GOT3 (cell line): ENCODE data around the gene SEPTIN14.
"Not testable (repeated sequence)": the region's sequence is repeated elsewhere in the genome, so short reads cannot be mapped to it uniquely, and the experiment has no call there.

Source experiments
- DNase-seq: peaks from one replicate; lab custom pipeline; 2025; ENCODE audit warnings: mixed read lengths; lab: John Stamatoyannopoulos, UW

The SEPTIN14 gene

DNA sequence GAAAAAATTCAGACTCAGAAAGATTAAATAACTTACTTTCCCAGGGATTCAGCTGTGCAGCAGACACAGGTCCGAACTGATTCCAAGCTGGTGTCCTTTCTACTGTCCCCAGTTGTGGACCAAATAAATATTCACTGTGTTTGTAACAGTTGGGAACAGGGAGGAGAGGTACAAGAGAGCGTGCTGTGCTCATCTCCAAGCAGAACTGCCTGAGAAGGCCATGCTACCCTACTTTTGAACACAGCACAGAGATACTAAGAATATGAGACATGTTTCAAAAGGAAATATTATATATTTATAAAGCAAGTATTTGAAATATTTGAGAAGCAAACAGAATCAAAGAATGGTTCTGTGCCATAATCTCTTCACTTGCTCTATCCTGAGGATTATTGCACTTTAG is at the start of gene SEPTIN14:
TSS of gene SEPTIN14 (minus strand) at position 101 of the 400 bp plus-strand sequence. CDS start 756 bp downstream, outside the sequence.
- DNase-seq = not testable (repeated sequence)

DNA sequence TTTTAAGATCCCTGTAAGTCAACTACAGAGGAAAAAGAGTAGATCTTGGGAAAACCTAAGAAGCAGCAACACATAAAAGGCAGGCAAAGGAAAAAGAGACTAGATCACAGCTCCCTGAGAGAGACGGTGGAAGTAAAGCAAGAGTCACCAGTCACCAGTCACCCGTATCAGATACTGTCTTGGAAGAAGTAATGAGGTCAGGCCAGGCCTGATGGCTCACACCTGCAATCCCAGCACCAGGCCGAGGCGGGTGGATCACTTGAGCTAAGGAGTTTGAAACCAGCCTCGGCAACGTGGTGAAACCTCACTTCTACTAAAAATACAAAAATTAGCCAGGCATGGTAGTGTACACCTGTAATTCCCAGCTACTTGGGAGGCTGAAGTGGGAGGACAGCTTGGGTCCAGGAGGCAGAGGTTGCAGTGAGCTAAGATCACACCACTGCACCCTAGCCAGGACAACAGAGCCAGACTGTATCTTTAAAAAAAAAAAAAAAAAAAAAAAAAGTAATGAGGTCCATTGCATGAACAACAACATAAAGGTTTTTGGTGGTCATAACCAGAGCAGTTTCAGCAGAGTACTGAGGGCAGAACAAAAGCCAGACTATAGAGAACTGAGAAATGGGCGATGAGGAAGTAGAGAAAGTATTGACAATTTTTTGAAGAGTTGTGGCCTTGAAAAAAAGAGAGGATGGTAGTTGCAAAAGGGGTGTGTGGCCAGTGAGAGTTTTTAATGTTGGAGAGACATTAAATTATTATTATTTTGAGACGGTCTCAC is 41.6 kb upstream of the SEPTIN14 start:
- DNase-seq = no peak

DNA sequence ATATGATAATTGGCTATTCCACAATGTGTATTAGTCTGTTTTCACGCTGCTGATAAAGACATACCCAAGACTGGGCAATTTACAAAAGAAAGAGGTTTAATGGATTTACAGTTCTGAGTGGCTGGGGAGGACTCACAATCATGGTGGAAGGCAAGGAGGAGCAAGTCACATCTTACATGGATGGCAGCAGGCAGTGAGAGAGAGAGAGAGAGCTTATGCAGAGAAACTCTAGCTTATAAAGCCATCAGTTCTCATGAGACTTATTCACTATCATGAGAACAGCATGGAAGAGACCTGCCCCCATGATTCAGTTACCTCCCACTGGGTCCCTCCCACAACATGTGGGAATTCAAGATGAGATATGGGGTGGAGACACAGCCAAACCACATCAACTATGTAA is 38.5 kb upstream of the SEPTIN14 start:
- DNase-seq = not testable (repeated sequence)

DNA sequence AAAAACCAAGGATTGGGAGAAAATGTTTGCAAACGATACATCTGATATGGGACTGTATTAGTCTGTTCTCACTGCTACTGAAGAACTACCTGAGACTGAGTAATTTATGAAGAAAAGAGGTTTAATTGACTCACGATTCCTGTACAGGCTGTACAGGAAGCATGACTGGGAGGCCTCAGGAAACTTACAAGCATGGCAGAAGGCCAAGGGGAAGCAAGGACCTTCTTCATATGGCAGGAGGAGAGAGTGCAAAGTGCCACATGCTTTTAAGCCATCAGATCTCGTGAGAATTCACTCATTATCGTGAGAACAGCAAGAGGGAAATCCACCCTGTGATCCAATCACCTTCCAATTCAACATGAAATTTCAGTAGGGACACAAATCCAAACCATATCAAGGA is 35.7 kb upstream of the SEPTIN14 start:
- DNase-seq = no peak

DNA sequence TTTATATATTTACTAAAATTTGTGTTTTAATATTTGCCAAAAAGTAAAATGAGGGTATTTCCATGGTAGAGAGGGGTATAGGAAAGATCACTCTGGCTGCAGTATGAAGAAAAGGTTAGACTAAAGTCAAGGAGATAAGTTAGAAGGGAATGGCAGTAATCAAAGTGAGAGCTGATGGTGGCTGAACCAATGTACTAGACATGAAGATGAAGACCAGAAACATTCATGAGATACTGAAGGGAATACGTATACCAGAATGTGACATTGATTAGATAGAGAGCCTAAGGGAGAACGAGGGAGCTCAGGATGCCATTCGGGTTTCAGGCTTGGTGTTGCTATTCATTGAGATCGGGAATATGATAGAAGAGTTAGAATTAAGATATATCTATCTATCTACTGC is 32.5 kb upstream of the SEPTIN14 start:
- DNase-seq = no peak

DNA sequence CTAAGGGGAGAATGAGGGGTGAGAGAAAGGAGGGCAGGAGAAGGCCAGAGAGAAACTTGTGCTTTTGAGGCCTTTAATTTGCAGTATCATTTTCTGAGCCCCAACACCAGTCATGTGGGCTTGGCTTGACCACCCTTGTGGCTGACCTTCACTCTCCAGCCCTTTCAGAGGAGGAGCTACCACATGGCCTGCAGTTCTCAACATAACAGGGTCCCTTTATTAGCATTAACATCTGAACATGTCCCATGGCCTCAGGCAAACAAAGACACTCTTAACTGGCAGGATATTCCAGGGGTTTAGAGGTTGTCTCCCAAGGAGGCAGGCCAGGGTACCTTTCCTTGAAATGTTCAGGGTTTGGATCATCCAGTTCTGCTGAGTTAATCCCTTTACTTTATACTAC is 31.4 kb upstream of the SEPTIN14 start:
- no peak for DNase-seq

DNA sequence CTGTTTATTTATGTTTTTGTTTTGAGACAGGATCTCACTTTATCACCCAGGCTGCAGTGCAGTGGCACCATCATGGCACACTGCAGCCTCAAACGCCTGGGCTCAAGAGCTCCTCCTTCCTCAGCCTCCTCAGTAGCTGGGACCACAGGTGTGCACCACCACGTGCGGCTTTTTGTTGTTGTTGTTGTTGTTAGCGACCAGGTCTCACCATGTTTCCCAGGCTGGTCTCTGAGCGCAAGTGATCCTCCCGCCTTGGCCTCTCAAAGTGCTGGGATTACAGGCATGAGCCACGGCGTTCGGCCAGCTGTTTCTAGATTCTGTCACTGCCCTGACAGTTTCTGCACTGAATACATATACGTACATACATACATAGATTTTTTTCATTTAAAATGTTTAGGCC is 25.8 kb upstream of the SEPTIN14 start:
- DNase-seq = not testable (repeated sequence)

DNA sequence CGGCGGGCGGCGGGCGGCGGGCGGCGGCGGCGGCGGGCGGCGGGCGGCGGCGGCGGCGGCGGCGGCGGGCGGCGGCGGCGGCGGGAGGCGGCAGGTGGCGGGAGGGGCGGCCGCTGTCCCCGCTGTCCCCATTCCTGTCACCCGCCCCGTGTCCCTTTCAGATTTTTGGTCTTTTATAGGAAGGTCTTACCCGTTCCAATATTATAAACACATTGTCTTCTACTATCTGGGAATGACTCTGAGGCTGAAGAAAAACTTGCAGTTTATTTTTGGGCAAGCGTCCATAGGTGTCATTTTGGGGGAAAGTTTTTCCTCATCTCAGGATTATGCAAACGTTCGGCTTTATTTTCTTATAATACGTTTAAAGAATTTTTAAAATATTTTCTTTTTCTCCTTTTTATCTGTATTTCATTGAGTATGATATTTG is 25.3 kb upstream of the SEPTIN14 start:
- DNase-seq = no peak

DNA sequence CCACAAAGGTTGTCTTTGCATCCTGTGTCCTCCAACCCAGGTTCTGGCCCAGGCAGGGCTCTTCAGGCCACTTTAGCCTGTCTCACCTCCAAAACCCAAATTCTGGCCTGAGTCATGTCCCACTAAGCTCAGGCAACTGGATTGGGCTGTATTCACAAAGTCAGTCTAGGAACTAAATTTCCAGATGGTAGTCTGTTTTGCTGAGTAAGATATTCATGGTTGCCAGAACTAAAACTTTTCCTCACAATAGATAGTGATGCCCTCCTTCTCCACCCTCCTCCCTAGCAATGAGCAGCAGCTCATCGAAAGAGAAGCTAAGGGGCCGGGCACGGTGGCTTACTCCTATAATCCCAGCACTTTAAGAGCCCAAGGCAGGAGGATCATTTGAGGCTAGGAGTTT is 21.8 kb upstream of the SEPTIN14 start:
- DNase-seq = no peak

DNA sequence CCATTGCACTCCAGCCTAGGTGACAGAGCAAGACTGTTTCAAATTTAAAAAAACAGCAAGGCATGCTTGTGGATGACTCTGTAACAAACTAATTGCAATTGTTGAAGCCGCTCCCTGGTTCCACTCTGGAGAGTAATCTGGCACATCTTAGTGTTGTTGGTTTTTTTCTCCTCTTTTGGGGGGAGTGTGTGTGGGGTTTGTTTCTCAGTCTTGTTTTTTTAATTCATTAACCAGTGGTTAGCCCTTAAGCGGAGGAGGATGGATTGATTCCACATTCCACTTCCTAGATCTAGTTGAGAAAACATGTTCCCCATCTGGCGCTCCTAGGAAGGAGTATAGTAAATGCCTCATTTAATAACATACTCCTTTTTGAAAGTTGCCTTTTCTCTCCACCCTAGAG is 16.1 kb upstream of the SEPTIN14 start:
- no peak for DNase-seq

DNA sequence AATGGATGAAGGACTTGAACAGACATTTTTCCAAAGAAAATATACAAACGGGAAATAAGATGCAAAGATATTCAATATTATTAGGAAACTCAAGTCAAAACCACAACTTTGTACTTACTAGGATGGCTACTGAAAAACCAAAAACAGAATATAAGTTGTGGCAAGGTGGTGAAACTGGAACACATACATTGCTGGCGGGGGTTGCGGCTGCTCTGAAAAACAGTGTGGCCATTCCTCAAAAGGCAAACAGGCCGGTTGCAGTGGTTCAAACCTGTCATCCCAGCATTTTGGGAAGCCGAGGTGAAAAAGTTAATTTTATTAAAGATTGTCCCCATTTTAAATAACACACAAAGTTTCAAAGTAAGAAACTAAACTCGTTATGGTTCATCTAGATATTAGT is 14.8 kb upstream of the SEPTIN14 start:
- DNase-seq = no peak

DNA sequence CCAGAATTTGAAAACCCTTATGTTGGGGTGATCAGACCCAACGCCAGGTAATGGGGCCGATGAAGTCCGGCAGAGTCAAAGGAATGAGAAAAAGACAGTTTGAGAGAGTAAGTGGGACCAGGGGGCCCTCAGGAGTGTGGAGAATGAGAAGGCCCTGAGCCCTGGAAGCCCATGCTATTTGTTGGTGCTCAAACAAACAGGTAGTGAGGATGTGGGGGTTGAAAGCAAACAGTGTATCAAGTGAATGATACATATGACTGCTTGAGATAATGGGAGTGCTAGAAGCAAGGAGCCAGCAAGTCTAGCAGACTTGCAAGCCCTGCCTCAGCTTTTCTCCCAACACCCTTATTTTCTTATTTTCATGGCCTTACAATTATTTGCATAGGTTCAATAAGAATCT is 11.2 kb upstream of the SEPTIN14 start:
- no peak for DNase-seq

DNA sequence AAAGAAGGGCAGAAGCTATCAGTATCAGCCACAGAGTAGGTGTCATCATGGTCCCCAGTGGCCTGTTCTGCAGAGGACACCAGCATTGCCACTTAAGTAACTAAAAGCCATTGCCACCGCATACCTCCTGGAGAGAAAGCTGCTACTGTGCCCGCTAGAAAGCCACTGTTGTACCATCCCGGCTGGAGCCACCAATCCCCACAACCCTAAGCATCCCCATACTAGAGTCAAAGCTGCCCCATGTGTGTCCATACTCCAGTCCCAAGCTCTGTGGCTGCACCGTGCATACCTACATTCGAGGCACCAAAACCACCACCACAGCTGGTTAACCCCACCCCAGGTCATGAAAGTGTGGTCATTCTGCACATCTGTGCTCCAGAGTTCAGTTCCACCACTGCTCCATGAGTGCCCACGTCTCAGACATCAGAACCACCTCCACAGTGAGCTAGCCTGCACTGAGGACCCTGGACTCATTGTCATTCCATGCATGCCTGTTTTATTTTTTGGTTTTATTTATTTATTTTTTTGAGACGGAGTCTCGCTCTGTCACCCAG is 9.5 kb upstream of the SEPTIN14 start:
- no peak for DNase-seq

DNA sequence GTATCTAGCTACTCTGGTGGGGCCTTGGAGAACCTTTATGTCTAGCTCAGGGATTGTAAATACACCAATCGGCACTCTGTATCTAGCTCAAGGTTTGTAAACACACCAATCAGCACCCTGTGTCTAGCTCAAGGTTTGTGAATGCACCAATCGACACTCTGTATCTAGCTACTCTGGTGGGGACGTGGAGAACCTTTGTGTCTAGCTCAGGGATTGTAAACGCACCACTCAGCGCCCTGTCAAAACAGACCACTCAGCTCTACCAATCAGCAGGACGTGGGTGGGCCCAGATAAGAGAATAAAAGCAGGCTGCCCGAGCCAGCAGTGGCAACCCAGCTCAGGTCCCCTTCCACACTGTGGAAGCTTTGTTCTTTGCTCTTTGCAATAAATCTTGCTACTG is 6.4 kb upstream of the SEPTIN14 start:
- not testable (repeated sequence) for DNase-seq

DNA sequence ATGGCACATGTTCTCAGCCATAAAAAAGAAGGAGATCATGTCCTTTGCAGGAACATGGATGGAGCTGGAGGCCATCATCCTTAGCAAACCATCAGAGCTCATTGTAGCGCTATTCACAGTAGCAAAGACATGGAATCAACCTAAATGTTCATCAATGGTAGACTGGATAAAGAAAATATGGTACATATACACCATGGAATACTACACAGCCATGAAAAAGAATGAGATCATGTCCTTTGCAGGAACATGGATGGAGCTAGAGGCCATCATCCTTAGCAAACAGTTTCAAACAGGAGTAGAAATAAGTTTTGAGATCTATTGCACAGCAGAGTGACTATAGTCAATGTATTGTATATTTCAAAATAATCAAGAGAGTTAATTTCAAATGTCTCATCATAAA is 17.4 kb downstream of the SEPTIN14 start:
- DNase-seq = not testable (repeated sequence)

DNA sequence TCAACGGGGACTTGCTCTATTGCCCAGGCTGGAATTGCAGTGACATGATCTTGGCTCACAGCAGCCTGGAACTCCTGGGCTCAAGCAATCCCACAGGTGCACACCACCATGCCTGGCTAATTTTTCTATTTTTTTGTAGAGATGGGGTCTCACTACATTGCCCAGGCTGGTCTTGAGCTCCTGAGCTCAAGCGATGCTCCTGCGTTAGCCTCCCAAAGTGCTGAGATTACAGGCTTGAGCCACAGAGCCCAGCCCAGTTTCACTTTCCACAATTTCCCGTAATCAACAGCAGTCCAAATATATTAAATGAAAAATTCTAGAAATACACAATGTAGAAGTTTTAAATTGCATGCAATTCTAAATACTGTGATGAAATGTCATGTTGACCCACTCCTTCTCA is 24.0 kb downstream of the SEPTIN14 start:
- DNase-seq = no peak

DNA sequence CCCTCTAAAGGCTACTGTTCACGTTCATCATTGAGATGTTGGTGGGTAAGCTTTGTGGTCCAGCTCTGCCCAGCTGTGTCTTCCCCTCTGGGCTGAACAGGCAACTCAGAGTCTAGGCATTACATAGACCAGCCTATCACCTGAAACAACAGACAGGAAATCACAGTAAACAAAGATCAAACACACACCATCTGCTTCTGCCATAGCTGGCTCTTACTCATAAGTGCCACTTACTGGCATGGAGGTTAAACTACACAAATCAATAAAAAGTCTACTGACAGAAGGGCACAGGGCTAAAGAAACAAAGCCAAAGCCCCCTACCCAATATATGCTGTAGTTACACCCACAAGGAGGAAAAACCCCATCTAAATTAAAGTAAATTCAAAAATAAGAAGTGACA is 35.0 kb downstream of the SEPTIN14 start:
- DNase-seq = no peak

DNA sequence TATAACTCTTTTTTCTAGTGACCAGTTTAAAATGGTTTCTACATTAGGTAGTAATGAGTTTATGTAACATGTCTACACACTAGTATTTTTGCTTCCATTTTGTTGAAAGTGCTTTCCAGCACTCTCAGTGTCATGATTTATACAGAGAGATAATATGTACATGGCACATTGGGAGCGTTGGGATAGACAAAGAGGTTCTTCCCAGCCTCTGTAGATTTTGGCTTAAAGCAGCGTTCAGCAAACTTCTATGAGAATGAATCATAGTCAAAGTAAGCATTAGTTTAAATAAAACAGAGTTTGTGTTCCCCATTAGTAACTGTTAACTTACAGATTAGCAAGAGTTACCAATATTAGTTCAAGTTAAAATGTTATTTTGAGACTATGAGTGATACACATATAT is 43.9 kb downstream of the SEPTIN14 start:
- DNase-seq = no peak

DNA sequence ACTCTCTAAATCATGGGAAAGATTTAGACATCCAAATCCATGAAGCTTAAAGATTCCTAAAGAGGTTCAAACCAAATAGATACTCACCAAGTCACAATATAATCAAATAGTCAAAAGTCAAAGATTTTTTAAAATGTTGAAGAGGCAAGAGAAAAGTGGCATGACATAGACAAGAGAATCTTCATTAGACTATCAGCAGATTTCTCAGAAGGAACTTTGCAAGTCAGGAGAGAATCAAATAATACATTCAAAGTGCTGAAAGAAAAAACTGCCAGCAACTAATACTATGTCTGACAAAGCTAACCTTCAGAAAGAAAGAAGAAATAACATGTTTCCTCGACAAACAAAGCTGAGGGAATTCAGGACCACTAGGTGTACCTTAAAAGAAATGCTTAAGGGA is 65.3 kb downstream of the SEPTIN14 start:
- not testable (repeated sequence) for DNase-seq

DNA sequence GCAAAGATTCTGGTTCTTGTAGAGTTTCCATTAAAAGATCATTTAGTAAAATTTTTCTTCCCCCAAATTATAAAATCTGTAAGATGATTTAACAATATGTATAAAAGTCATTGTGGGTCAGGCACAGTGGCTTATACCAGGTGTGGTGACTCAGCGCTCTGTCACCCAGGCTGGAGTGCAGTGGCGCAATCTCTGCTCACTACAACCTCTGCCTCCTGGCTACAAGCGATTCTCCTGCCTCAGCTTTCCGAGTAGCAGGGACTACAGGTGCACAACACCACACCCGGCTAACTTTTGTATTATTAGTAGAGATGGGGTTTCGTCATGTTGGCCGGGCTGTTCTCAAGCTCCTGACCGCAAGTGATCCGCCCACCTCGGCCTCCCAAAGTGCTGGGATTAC is 68.0 kb downstream of the SEPTIN14 start:
- no peak for DNase-seq

DNA sequence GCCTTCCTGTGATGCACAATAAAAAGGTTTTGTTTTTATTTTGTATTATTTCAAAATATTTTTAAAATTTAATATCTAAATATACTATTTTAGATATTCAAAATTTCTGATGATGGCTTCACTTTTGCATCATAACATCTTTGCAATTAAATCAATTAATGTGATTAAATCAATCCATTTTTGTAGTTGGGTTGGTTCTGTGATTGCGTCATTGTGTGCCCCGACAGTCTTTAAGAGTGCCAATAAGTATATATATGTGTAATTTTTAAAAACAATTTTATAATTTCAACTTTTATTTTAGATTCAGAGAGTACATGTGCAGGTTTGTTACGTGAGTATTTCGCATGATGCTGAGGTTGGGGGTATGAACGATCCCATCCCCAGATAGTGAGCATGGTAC is 70.5 kb downstream of the SEPTIN14 start:
- no peak for DNase-seq

DNA sequence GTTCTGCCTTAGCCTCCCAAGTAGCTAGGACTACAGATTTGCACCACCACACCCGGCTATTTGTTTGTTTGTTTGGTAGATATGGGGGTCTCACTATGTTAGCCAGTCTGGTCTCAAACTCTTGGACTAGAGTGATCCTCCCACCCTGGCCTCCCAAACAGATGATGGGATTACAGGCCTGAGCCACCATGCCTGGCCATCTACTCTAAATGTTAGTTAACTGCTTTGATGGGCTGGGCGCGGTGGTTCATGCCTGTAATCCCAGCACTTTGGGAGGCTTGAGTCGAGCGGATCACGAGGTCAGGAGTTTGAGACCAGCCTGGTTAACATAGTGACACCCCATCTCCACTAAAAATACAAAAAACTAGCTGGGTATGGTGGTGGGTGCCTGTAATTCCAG is 74.8 kb downstream of the SEPTIN14 start:
- DNase-seq = no peak

DNA sequence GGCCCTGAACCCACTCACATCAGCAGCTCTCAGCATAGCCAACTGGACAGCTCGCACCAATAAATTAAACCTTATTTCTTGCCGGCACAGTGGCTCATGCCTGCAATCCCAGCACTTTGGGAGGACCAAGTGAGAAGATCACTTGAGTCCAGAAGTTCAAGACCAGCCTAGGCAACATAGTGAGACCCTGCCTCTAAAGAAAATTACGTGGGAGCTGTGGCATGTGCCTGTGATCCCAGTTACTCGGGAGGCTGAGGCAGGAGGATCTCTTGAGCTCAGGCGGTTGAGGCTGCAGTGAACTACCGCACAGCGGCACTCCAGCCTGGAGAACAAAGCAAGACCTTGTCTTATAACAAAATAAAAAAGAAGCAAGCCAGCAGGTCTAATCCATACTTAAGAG is 75.7 kb downstream of the SEPTIN14 start:
- no peak for DNase-seq

DNA sequence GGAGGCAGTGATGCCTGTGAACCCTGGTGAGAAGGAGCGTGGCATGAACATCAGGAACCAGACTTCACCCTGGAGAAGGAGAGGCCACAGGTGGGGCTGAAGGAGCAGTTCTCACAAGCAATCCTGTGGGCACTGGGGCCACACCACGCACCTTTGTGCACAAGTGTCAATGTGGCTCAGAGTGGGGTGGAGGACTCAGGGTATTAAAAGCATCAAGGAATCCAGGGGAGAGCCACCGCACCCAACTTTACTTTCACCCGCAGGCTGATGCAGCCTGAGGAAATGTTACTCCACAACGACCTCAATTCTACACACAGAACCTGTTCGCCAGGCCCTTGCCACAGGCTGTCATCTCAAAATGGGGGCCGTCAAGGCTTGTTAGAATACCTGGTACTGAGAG is 77.1 kb downstream of the SEPTIN14 start:
- not testable (repeated sequence) for DNase-seq
